ENCODE results near the gene MED8. TPM values are rescaled to one million over a fixed set of nuclear protein-coding genes. Genes with fewer than 3 reads are reported as not detected.

MED8 gene
- total and polyA plus RNA-seq, 2 of the 13 experiments (the other 11 are each of a cell fraction or from before 2014, with no cell fraction given) = 16.9 to 77.4 TPM

DNA sequence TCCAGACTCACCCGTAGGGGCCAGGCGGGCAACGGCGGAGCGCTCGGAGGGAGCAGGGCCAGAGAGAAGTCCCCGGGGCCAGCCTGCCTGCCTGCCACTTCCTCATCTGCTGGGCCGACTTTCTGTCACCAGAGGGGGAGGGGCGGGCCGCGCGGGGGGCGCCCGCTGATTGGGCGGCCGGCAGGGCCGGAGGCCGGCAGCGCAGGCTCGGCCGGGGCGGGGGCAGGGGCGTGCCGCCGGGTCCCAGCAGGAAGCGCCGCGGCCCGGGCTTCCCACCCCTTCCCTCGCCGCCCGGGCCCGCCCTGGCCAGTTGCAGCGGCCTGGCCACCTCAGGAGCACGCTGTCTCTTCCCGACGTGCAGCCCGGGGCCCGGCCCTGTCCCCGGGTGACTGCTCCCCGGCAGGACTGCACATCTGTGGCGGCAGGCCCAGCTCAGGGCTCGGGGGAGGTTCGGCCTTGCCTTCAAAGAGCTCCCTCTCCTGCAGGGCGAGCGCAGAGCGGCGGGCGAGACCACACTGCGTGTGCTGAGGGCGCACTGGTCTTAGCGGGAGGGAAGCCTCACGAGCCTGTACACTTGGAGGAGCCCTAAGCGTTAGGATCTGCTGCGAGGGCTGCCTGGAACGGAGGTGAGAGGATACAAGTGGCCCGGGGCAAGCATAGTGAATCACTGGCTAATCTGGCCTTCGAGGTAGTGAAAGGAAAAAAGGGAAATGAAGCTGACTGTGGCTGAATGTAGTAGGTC lies 21.5 kb downstream of the MED8 start, which contains the start of gene ELOVL1 (continued):
- TF ChIP-seq, protein P1, sequence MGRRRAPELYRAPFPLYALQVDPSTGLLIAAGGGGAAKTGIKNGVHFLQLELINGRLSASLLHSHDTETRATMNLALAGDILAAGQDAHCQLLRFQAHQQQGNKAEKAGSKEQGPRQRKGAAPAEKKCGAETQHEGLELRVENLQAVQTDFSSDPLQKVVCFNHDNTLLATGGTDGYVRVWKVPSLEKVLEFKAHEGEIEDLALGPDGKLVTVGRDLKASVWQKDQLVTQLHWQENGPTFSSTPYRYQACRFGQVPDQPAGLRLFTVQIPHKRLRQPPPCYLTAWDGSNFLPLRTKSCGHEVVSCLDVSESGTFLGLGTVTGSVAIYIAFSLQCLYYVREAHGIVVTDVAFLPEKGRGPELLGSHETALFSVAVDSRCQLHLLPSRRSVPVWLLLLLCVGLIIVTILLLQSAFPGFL (CRISPR knock-in tag; IDR thresholded peaks at IDR 0.05) = no peak
- TF ChIP-seq, protein P2, sequence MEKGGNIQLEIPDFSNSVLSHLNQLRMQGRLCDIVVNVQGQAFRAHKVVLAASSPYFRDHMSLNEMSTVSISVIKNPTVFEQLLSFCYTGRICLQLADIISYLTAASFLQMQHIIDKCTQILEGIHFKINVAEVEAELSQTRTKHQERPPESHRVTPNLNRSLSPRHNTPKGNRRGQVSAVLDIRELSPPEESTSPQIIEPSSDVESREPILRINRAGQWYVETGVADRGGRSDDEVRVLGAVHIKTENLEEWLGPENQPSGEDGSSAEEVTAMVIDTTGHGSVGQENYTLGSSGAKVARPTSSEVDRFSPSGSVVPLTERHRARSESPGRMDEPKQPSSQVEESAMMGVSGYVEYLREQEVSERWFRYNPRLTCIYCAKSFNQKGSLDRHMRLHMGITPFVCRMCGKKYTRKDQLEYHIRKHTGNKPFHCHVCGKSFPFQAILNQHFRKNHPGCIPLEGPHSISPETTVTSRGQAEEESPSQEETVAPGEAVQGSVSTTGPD (CRISPR knock-in tag; IDR thresholded peaks at IDR 0.05) = no peak
- peak; percentile 38; the same call in 1 of the 2 replicates for TF ChIP-seq NFKBIZ (CRISPR knock-in tag; IDR thresholded peaks at IDR 0.05)
- TF ChIP-seq MAF1 (CRISPR knock-in tag; IDR thresholded peaks at IDR 0.05; ENCODE audit: borderline replicate concordance) = no peak
- TF ChIP-seq KLF11 (CRISPR knock-in tag; IDR thresholded peaks at IDR 0.05) = peak; percentile 94
- TF ChIP-seq ZNF850 (CRISPR knock-in tag; conservative IDR thresholded peaks at IDR 0.05) = no peak
- TF ChIP-seq, protein P3, sequence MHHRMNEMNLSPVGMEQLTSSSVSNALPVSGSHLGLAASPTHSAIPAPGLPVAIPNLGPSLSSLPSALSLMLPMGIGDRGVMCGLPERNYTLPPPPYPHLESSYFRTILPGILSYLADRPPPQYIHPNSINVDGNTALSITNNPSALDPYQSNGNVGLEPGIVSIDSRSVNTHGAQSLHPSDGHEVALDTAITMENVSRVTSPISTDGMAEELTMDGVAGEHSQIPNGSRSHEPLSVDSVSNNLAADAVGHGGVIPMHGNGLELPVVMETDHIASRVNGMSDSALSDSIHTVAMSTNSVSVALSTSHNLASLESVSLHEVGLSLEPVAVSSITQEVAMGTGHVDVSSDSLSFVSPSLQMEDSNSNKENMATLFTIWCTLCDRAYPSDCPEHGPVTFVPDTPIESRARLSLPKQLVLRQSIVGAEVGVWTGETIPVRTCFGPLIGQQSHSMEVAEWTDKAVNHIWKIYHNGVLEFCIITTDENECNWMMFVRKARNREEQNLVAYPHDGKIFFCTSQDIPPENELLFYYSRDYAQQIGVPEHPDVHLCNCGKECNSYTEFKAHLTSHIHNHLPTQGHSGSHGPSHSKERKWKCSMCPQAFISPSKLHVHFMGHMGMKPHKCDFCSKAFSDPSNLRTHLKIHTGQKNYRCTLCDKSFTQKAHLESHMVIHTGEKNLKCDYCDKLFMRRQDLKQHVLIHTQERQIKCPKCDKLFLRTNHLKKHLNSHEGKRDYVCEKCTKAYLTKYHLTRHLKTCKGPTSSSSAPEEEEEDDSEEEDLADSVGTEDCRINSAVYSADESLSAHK (CRISPR knock-in tag; IDR thresholded peaks at IDR 0.05; ENCODE audit: borderline replicate concordance) = 0 out of 2 replicates have a peak, but pooled peaks have one; percentile 80
- peak; percentile 74 for TF ChIP-seq KMT2B (CRISPR knock-in tag; IDR thresholded peaks at IDR 0.05)
- TF ChIP-seq, protein P4, sequence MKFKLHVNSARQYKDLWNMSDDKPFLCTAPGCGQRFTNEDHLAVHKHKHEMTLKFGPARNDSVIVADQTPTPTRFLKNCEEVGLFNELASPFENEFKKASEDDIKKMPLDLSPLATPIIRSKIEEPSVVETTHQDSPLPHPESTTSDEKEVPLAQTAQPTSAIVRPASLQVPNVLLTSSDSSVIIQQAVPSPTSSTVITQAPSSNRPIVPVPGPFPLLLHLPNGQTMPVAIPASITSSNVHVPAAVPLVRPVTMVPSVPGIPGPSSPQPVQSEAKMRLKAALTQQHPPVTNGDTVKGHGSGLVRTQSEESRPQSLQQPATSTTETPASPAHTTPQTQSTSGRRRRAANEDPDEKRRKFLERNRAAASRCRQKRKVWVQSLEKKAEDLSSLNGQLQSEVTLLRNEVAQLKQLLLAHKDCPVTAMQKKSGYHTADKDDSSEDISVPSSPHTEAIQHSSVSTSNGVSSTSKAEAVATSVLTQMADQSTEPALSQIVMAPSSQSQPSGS (CRISPR knock-in tag; IDR thresholded peaks at IDR 0.05) = peak; percentile 61
- TF ChIP-seq KDM5B (CRISPR knock-in tag; IDR thresholded peaks at IDR 0.05; ENCODE audit: borderline replicate concordance) = peak; percentile 91; the same call in 1 of the 2 replicates
- no peak for TF ChIP-seq ZNF75D (CRISPR knock-in tag; IDR thresholded peaks at IDR 0.05; ENCODE audit: borderline replicate concordance)
- TF ChIP-seq ZNF570 (CRISPR knock-in tag; IDR thresholded peaks at IDR 0.05; ENCODE audit: borderline replicate concordance) = no peak
- 0 out of 2 replicates have a peak, but pooled peaks have one; percentile 52 for TF ChIP-seq GLI4 (CRISPR knock-in tag; IDR thresholded peaks at IDR 0.05; ENCODE audit: borderline replicate concordance)
- TF ChIP-seq, protein P5, sequence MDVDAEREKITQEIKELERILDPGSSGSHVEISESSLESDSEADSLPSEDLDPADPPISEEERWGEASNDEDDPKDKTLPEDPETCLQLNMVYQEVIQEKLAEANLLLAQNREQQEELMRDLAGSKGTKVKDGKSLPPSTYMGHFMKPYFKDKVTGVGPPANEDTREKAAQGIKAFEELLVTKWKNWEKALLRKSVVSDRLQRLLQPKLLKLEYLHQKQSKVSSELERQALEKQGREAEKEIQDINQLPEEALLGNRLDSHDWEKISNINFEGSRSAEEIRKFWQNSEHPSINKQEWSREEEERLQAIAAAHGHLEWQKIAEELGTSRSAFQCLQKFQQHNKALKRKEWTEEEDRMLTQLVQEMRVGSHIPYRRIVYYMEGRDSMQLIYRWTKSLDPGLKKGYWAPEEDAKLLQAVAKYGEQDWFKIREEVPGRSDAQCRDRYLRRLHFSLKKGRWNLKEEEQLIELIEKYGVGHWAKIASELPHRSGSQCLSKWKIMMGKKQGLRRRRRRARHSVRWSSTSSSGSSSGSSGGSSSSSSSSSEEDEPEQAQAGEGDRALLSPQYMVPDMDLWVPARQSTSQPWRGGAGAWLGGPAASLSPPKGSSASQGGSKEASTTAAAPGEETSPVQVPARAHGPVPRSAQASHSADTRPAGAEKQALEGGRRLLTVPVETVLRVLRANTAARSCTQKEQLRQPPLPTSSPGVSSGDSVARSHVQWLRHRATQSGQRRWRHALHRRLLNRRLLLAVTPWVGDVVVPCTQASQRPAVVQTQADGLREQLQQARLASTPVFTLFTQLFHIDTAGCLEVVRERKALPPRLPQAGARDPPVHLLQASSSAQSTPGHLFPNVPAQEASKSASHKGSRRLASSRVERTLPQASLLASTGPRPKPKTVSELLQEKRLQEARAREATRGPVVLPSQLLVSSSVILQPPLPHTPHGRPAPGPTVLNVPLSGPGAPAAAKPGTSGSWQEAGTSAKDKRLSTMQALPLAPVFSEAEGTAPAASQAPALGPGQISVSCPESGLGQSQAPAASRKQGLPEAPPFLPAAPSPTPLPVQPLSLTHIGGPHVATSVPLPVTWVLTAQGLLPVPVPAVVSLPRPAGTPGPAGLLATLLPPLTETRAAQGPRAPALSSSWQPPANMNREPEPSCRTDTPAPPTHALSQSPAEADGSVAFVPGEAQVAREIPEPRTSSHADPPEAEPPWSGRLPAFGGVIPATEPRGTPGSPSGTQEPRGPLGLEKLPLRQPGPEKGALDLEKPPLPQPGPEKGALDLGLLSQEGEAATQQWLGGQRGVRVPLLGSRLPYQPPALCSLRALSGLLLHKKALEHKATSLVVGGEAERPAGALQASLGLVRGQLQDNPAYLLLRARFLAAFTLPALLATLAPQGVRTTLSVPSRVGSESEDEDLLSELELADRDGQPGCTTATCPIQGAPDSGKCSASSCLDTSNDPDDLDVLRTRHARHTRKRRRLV (CRISPR knock-in tag; IDR thresholded peaks at IDR 0.05) = no peak
- TF ChIP-seq AGO2 (optimal IDR thresholded peaks at IDR 0.05; ENCODE audit: low read depth, low read length) = peak; percentile 84
- TF ChIP-seq KAT7 (CRISPR knock-in tag; IDR thresholded peaks at IDR 0.05; ENCODE audit: borderline replicate concordance) = peak; percentile 75; the same call in 1 of the 2 replicates

Measured in HepG2 (cell line).